Panc1 (cell line): Measurements from ENCODE around the gene ACAT2.

Source experiments
- CTCF ChIP-seq: fragments of 450-650 bp; IDR thresholded peaks from 2 replicates; pipeline ENCODE4 v1.5.1; 2017; ENCODE audit warnings: mild to moderate bottlenecking
- POLR2AphosphoS5 ChIP-seq: IDR thresholded peaks from 2 replicates; pipeline ENCODE4 v1.6.1; 2012; ENCODE audit warnings: mild to moderate bottlenecking, low read depth, low read length, moderate library complexity
- REST ChIP-seq, 2 experiments: IDR thresholded peaks; 2 replicates each; pipeline ENCODE4 v1.6.1; 2011 to 2012; ENCODE audit warnings: low read depth in 2 of 2, control low read depth in 1 of 2, low read length in 1 of 2, mild to moderate bottlenecking in 1 of 2, moderate library complexity in 1 of 2; ENCODE audit not compliant: insufficient read depth in 1 of 2
- SIN3A ChIP-seq: IDR thresholded peaks from 2 replicates; pipeline ENCODE4 v1.6.1; 2012; ENCODE audit warnings: low read depth, mild to moderate bottlenecking, low read length, moderate library complexity, borderline replicate concordance; ENCODE audit not compliant: insufficient read depth
- TCF7L2 ChIP-seq: IDR thresholded peaks from 2 replicates; pipeline ENCODE4 v1.6.1; 2011; ENCODE audit warnings: mild to moderate bottlenecking, low read depth, low read length, inconsistent platforms

- TF ChIP-seq POLR2AphosphoS5: no peak
- TF ChIP-seq CTCF: no peak
- TF ChIP-seq REST (IDR thresholded peaks at IDR 0.05; ENCODE audit: insufficient read depth in 1 of 2, low read depth in 2 of 2, low read length in 1 of 2): no peak
- no peak for TF ChIP-seq TCF7L2
- TF ChIP-seq SIN3A: no peak
Observed at GRCh38 chr6:159807150-159807858, 45.5 kb downstream of the ACAT2 start.
